HepG2 (cell line): ENCODE results near the gene INO80C. TPM values are rescaled to one million over a fixed set of nuclear protein-coding genes. Genes with fewer than 3 reads are reported as not detected.
A peak's percentile ranks its signal among the peaks of the same experiment; 100 is the strongest.

Experiments
- FOSL2 ChIP-seq: sonication (generic); formaldehyde crosslinking; IDR thresholded peaks from 2 replicates; pipeline ENCODE4 v1.4.0; 2020; ENCODE audit warnings: missing genetic modification reagents
- FOXM1 ChIP-seq: sonication (generic); formaldehyde crosslinking; IDR thresholded peaks from 2 replicates; pipeline ENCODE4 v1.5.0; 2020; ENCODE audit warnings: missing genetic modification reagents
- KMT2B ChIP-seq: IDR thresholded peaks from 2 replicates; pipeline ENCODE4 v1.6.1; 2016; ENCODE audit warnings: missing genetic modification reagents, missing compliant biosample characterization
- MEIS1 ChIP-seq: sonication (generic); formaldehyde crosslinking; IDR thresholded peaks from 2 replicates; pipeline ENCODE4 v1.9.0; 2021; ENCODE audit warnings: mild to moderate bottlenecking, missing genetic modification reagents, moderate library complexity, borderline replicate concordance
- SMARCC2 ChIP-seq: fragments of 450-650 bp; IDR thresholded peaks from 2 replicates; pipeline ENCODE4 v1.6.1; 2017; ENCODE audit warnings: antibody characterized with exemption, mild to moderate bottlenecking
- STAT5B ChIP-seq: sonication (generic); formaldehyde crosslinking; IDR thresholded peaks from 2 replicates; pipeline ENCODE4 v1.4.0; 2020; ENCODE audit warnings: missing genetic modification reagents
- TOPORS ChIP-seq: sonication (generic); formaldehyde crosslinking; IDR thresholded peaks from 2 replicates; pipeline ENCODE4 v1.8.0; 2023; ENCODE audit warnings: mild to moderate bottlenecking, missing genetic modification reagents
- ZHX2 ChIP-seq, 2 experiments: sonication (generic) in 1 of 2; formaldehyde crosslinking in 1 of 2; IDR thresholded peaks; 2 replicates each; pipeline versions ENCODE4 v1.6.1 to v1.9.0; 2014 to 2022; ENCODE audit warnings: antibody characterized with exemption in 1 of 2, borderline replicate concordance in 1 of 2, inconsistent platforms in 1 of 2, low read depth in 1 of 2, missing genetic modification reagents in 1 of 2
- ZNF235 ChIP-seq: sonication (generic); formaldehyde crosslinking; IDR thresholded peaks from 2 replicates; pipeline ENCODE4 v1.8.1; 2023; ENCODE audit warnings: mild to moderate bottlenecking, missing genetic modification reagents, borderline replicate concordance
- ZNF503 ChIP-seq: sonication (generic); formaldehyde crosslinking; IDR thresholded peaks from 2 replicates; pipeline ENCODE4 v1.4.0; 2020; ENCODE audit warnings: missing genetic modification reagents
- ZNF513 ChIP-seq: sonication (generic); formaldehyde crosslinking; conservative IDR thresholded peaks from 2 replicates; pipeline ENCODE4 v1.5.0; 2020; ENCODE audit warnings: missing genetic modification reagents
- ZNF800 ChIP-seq: sonication (generic); formaldehyde crosslinking; IDR thresholded peaks from 2 replicates; pipeline ENCODE4 v1.4.0; 2020; ENCODE audit warnings: missing genetic modification reagents
- ZSCAN9 ChIP-seq: IDR thresholded peaks from 2 replicates; pipeline ENCODE4 v1.6.1; 2016; ENCODE audit warnings: borderline replicate concordance
- ZUFSP ChIP-seq: sonication (generic); formaldehyde crosslinking; IDR thresholded peaks from 2 replicates; pipeline ENCODE4 v1.9.0; 2021; ENCODE audit warnings: missing genetic modification reagents, mild to moderate bottlenecking, borderline replicate concordance
- polyA plus RNA-seq, 8 experiments: library from polyadenylated mRNA; depleted of rRNA in 3 of 8; stranded (reverse) in 7 of 8; unstranded in 1 of 8; fragments of >200 nt; fragmentation: Illumina TruSeq in 4 of 8; extraction: Trizol in 4 of 8; gene quantifications; 2 replicates each; pipeline versions ENCODE4 v1.2.1 to v1.2.3, GENCODE V29; 2011 to 2016; ENCODE audit warnings: low read depth in 4 of 8, missing spikeins in 1 of 8, mixed read lengths in 1 of 8; ENCODE audit not compliant: insufficient read depth in 1 of 8
- total RNA-seq, 5 experiments: library from RNA; depleted of rRNA; stranded (reverse); fragments of >200 nt; fragmentation: Illumina TruSeq; extraction: Trizol; gene quantifications; 2 replicates each; pipeline ENCODE4 v1.2.3, GENCODE V29; 2016; ENCODE audit warnings: low read depth in 1 of 5

INO80C gene
- total and polyA plus RNA-seq, 2 of the 13 experiments (the other 11 are each of a cell fraction or from before 2014, with no cell fraction given): 8.2 to 15.4 TPM

GRCh38 chr18:35497370-35498197 lies at the start of gene INO80C (continued):
- peak; percentile 53; the same call in 1 of the 2 replicates for TF ChIP-seq ZHX2 (IDR thresholded peaks at IDR 0.05; ENCODE audit: low read depth)
- no peak for TF ChIP-seq ZHX2 (CRISPR knock-in tag; IDR thresholded peaks at IDR 0.05; ENCODE audit: borderline replicate concordance)
- TF ChIP-seq STAT5B (CRISPR knock-in tag): no peak
- TF ChIP-seq SMARCC2: no peak
- TF ChIP-seq ZNF235 (CRISPR knock-in tag): 0 out of 2 replicates have a peak, but pooled peaks have one; percentile 24
- no peak; the same call in none of the 2 replicates for TF ChIP-seq TOPORS
- TF ChIP-seq ZNF800 (CRISPR knock-in tag): peak; percentile 92
- peak; percentile 19; the same call in 1 of the 2 replicates for TF ChIP-seq ZNF503 (CRISPR knock-in tag)
- no peak for TF ChIP-seq ZUFSP (CRISPR knock-in tag)
- TF ChIP-seq FOXM1 (CRISPR knock-in tag): no peak
- peak; percentile 69 for TF ChIP-seq FOSL2 (CRISPR knock-in tag)
- no peak for TF ChIP-seq ZNF513 (CRISPR knock-in tag)
- TF ChIP-seq KMT2B: peak; percentile 91
- TF ChIP-seq ZSCAN9: peak; percentile 93
- TF ChIP-seq MEIS1 (CRISPR knock-in tag): peak; percentile 61; the same call in 1 of the 2 replicates
